Muscle layer of colon (tissue), 2 donors: ENCODE results near the gene PRM1.
"Not testable (repeated sequence)": the region's sequence is repeated elsewhere in the genome, so short reads cannot be mapped to it uniquely, and the experiment has no call there.

Source experiments
- H3K27ac ChIP-seq: one replicate; pipeline ENCODE4 v1.7.0; 2013; ENCODE audit warnings: low read depth, mild to moderate bottlenecking, low read length, moderate library complexity
- H3K27me3 ChIP-seq, 2 donors: one replicate each; pipeline ENCODE4 v1.7.0; 2013; ENCODE audit warnings: low read length in 2 of 2, mild to moderate bottlenecking in 2 of 2; ENCODE audit not compliant: insufficient read depth in 2 of 2, control insufficient read depth in 1 of 2
- H3K36me3 ChIP-seq: one replicate; pipeline ENCODE4 v1.7.0; 2013; ENCODE audit warnings: mild to moderate bottlenecking, low read length; ENCODE audit not compliant: insufficient read depth
- H3K4me1 ChIP-seq: one replicate; pipeline ENCODE4 v1.7.0; 2013; ENCODE audit warnings: mild to moderate bottlenecking, low read length; ENCODE audit not compliant: insufficient read depth
- H3K4me3 ChIP-seq, 2 donors: one replicate each; pipeline ENCODE4 v1.7.0; 2013; ENCODE audit warnings: low read length in 2 of 2, low read depth in 1 of 2, mild to moderate bottlenecking in 1 of 2, moderate library complexity in 1 of 2
- H3K9ac ChIP-seq: one replicate; pipeline ENCODE4 v1.7.0; 2013; ENCODE audit warnings: low read length
- H3K9me3 ChIP-seq: one replicate; pipeline ENCODE4 v1.7.0; 2013; ENCODE audit warnings: mild to moderate bottlenecking, low read length
- donor health status: abdominal sarcoma.
- donor health status: Adenocarcinoma of cecum.

Gene PRM1

DNA sequence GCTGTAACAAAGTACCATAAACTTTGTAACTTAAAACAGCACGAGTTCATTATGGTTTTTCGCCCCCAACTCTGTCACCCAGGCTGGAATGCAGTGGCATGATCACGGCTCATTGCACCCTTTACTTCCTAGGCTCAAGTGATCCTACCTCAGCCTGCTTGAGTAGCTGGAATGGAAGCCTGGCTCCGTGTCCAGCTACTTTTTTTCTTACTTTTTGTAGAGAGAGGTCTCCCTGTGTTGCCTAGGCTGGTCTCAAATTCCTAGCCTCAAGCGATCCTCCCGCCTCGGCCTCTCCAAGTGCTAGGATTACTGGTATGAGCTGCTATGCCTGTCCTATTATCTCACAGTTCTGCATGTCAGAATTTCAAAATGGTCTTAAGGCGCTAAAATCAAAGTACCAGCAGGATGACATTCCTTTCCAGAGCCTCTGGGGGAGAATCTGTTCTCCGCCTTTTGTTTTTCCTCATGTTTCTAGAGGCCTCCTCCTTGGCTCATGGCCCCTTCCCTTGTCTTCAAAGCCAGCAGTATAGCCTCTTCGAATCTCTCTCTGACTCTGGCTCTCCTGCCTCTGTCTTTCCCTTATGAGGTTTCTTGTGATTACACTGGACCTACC is 10.1 kb upstream of the PRM1 start:
- Histone ChIP-seq H3K4me1 (no peaks in the 10 kb centered on the region), H3K36me3 (no peaks in the 10 kb centered on the region), H3K27ac (no peak overlapping the region), H3K9me3 (no peaks in the 10 kb centered on the region), H3K4me3 (no peak overlapping the region), H3K27me3 (no peaks in the 10 kb centered on the region), H3K9ac (no peak overlapping the region)

DNA sequence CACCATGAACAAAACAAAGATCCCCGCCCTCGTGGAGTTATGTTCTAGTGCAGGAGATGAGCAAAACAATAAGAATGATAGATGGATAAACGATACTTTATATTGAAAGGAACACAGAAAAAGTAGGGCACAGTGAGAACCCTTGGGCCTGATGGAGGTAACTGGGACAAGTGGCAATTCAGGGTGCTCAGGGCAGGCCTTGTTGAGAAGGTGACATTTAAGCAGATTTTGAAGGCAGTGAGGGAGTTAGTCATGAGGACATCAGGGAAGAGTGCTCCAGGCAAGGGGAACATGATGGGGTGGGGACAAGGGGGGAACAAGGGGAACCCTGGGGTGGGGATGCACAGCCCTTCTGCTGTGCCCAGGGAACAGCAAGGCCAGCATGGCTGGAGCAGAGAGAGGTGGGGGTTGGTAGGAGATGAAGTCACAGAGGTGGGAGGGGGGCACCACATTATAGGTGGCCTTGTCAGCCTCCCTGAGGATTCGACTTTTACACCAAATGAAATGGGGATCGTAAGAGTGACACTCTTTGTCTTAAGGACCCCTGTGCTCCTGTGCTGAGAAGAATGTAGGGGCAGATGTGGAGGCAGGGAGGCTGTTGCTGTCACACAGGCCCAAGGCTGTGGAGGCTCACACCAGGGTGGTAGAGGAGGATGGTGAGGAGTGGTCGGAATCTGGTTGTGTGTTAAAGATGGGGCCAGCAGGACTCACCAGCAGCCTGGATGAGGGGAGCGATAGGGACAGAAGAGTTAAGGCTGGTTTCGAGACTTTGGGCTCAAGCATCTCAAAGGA is 9.2 kb upstream of the PRM1 start:
- no peaks in the 10 kb centered on the region for H3K9me3 ChIP-seq
- H3K36me3 ChIP-seq = no peaks in the 10 kb centered on the region
- H3K4me3 ChIP-seq = no peak overlapping the region
- no peaks in the 10 kb centered on the region for H3K4me1 ChIP-seq
- H3K27ac ChIP-seq = no peak overlapping the region
- H3K9ac ChIP-seq = no peak overlapping the region
- H3K27me3 ChIP-seq = no peaks in the 10 kb centered on the region

- not testable (repeated sequence) for H3K4me1 ChIP-seq, H3K27me3 ChIP-seq, H3K9ac ChIP-seq, H3K27ac ChIP-seq, H3K36me3 ChIP-seq, H3K4me3 ChIP-seq, H3K9me3 ChIP-seq
Observed at GRCh38 chr16:11289696-11290095, 8.6 kb upstream of the PRM1 start.

- H3K27ac ChIP-seq = no peak overlapping the region
- H3K4me1 ChIP-seq = no peaks in the 10 kb centered on the region
- no peaks in the 10 kb centered on the region for H3K9me3 ChIP-seq
- no peaks in the 10 kb centered on the region for H3K27me3 ChIP-seq
- no peak overlapping the region for H3K4me3 ChIP-seq
- H3K36me3 ChIP-seq = no peaks in the 10 kb centered on the region
- H3K9ac ChIP-seq = no peak overlapping the region
Observed at GRCh38 chr16:11289202-11289601, 8.1 kb upstream of the PRM1 start.

GRCh38 chr16:11285842-11286241 is 4.7 kb upstream of the PRM1 start:
- no peaks in the 10 kb centered on the region for H3K36me3 ChIP-seq
- H3K27me3 ChIP-seq = no peaks in the 10 kb centered on the region
- H3K4me1 ChIP-seq = no peaks in the 10 kb centered on the region
- no peak overlapping the region for H3K9ac ChIP-seq
- no peak overlapping the region for H3K4me3 ChIP-seq
- no peak overlapping the region for H3K27ac ChIP-seq
- H3K9me3 ChIP-seq = no peaks in the 10 kb centered on the region

GRCh38 chr16:11283820-11284248 is 2.7 kb upstream of the PRM1 start:
- no peak overlapping the region for H3K9ac ChIP-seq
- H3K9me3 ChIP-seq = no peaks in the 10 kb centered on the region
- no peaks in the 10 kb centered on the region for H3K27me3 ChIP-seq

DNA sequence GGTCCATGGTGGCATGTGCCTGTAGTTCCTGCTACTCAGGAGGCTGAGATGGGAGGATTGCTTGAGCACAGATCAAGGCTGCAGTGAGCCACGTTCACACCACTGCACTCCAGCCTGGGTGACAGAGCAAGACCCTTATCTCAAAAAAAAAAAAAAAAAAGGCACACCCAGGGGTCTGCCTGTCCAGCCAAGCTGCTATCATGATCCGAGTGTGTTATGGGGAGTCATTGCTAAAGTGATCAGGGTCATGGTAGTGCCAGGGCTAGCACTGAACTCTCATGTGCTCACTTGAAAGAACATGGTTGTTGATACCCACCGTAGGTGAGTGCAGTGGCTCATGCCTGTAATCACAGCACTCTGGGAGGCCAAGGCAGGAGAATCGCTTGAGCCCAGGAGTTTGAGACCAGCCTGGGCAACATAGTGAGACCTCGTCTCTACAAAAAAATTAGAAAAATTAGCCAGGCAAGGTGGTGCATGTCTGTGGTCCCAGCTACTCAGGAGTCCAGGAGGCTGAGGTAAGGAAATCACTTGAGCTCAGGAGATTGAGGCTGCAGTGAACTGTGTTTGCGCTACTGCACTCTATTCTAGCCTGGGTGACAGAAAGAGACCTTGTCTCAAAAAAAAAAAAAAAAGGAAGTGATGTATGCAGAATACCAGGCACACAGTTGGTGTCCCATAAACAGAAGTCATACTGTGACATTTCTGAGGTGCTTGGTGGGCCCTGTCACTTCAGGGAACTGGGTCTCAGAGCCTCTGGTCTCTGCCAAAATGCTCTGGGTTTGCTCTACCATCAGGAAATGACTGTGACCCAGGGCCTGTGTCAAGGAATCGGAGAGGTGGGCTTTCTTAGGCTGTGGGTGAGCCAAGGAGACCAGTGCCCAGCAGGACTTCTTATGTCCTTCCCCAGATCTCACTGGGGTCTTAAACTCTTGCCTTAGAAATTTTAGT is 2.2 kb downstream of the PRM1 start:
- no peak overlapping the region for H3K9ac ChIP-seq
- no peaks in the 10 kb centered on the region for H3K36me3 ChIP-seq
- H3K9me3 ChIP-seq = no peaks in the 10 kb centered on the region
- H3K4me1 ChIP-seq = no peaks in the 10 kb centered on the region
- no peak overlapping the region for H3K4me3 ChIP-seq
- H3K27me3 ChIP-seq = no peaks in the 10 kb centered on the region
- no peak overlapping the region for H3K27ac ChIP-seq

More at GRCh38 chr16:11283820-11284248, 2.7 kb upstream of the PRM1 start:
- H3K36me3 ChIP-seq = no peaks in the 10 kb centered on the region
- H3K4me3 ChIP-seq = no peak overlapping the region
- H3K27ac ChIP-seq = no peak overlapping the region
- no peaks in the 10 kb centered on the region for H3K4me1 ChIP-seq

DNA sequence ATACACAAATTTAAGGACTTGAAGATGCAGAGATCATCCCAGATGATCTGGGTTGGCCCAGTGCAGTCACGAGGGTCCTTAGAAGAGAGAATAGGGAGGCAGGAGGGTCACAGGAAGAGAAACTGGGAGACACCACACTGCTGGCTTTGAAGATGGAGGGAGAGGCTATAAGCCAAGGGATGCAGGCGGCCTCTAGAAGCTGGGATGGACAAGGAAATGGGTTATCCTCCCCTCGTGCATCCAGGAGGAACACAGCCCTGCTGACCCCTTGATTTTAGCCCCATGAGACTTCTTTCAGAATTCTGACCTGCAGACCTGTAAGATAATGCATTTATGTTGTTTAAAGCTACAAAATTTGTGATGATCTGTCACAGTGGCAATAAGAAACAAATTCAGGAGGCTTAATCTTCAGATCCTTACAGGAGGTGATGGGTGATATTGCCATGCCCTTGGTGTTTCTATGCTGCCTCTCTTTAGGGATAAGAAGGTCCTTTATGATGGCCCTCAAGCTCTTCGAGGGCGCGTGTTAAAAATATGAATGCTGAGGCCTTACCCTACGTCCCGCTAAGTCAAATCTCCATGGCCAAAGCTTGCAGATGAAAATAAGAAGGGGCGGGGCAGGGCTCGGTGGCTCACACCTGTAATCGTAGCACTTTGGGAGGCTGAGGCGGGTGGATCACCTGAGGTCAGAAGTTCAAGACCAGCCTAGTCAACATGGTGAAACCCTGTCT is 3.4 kb downstream of the PRM1 start:
- Histone ChIP-seq H3K9me3 (no peaks in the 10 kb centered on the region), H3K36me3 (no peaks in the 10 kb centered on the region), H3K9ac (no peak overlapping the region)

GRCh38 chr16:11276896-11277593 is 4.1 kb downstream of the PRM1 start:
- Histone ChIP-seq H3K4me1 (no peaks in the 10 kb centered on the region), H3K36me3 (no peaks in the 10 kb centered on the region), H3K27ac (no peak overlapping the region), H3K9ac (no peak overlapping the region), H3K4me3 (no peak overlapping the region), H3K9me3 (no peaks in the 10 kb centered on the region), H3K27me3 (no peaks in the 10 kb centered on the region)

More for the DNA sequence above, 3.4 kb downstream of the PRM1 start:
- no peaks in the 10 kb centered on the region for H3K4me1 ChIP-seq
- no peak overlapping the region for H3K4me3 ChIP-seq
- no peak overlapping the region for H3K27ac ChIP-seq
- H3K27me3 ChIP-seq = no peaks in the 10 kb centered on the region

- no peak within 1 kb of the TSS for H3K9ac ChIP-seq
Observed at GRCh38 chr16:11276143-11276895, 4.8 kb downstream of the PRM1 start, which contains the start of gene PRM2. PRM2 (minus strand) TSS chr16:11276480; CDS start chr16:11276370, 110 bp downstream.

More at GRCh38 chr16:11276143-11276895, 4.8 kb downstream of the PRM1 start, which contains the start of gene PRM2:
- no peaks in the 10 kb centered on the region for H3K4me1 ChIP-seq
- no peak within 1 kb of the TSS for H3K4me3 ChIP-seq
- H3K9me3 ChIP-seq = no peaks in the 10 kb centered on the region
- H3K27me3 ChIP-seq = no peaks in the 10 kb centered on the region
- H3K36me3 ChIP-seq = no peaks in the 10 kb centered on the region
- H3K27ac ChIP-seq = no peak within 1 kb of the TSS
